NCI-H146 (cell line): ENCODE data around the gene ASB18.

Experiments used
- DNase-seq: peaks from one replicate; lab custom pipeline; 2025; lab: John Stamatoyannopoulos, UW

ASB18 gene

DNA sequence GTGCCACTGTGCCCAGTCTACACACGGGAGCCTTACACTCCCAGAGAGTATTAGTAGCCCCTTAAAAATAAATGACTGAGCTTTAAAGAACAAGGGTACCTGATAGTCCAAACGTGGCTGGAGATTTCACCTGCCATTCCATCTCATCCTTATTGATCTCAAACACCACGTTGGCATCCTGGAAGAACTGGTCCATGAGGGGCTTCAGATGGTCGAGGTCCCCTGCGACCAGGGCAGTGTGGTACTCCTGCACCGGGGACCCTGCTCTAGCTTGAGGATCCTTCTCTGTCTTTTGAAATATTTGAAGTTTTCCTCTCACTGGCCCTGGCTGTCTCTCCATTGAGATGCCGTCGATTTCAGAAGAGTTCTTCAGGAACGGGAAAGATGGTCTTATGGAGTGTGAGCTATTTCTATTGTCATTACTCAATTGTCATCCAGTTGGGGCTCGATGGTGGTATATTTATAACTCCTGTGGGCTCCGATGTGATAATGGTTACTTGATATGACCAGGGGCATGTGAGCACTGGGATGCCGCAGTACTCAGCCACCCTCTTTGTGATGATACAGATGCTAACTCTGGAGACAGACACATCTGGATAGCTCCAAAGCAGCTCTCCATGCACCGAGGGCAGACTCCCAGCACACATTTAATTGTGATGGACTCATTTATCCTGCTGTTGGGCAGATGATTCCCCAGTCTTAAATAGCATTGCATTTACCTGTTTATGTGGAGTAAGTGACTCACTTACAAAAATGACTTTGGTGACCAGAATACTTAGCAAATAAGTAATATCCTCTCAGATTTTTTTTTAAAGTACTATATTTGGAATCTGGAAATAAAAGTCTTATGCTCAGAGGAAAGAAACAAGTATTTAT, 22.8 kb downstream of the ASB18 start:
- DNase-seq = no peak

DNA sequence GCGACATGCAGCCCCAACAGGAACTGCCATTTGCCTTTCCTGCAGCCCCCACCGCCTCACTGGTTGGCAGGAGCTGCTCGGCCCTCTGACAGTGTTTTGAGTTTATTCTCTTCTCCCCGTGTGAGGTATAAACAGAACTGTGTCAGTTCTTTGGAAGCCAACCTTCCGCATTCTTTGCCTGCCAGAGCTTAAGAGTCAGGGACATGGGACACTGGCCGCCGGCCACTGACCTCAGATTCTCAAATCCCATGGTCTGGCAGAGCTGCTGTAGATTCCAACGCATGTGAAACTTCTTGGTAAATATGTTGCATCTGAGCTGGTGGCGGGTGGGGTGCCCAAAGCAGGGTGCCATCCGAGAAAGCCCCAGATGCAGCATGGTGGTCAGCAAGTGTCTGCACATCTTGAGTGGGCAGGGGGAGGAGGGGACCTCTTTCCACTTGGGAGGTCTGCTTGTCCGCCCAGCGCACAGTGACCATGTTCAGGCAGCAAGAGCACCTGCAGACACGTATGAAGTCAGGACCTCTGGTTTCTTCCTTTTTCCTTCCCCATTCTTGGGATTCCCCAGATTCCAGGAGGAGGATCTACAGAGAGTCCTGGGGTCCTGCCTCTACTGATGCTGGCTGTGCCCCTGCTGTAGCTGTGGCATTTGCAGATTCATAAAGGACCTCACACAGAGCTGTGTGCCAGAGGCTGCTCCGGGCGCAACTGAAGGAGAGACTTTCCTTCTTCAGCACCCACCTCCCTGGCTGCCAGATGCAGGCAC, 23.8 kb downstream of the ASB18 start:
- DNase-seq = no peak

DNA sequence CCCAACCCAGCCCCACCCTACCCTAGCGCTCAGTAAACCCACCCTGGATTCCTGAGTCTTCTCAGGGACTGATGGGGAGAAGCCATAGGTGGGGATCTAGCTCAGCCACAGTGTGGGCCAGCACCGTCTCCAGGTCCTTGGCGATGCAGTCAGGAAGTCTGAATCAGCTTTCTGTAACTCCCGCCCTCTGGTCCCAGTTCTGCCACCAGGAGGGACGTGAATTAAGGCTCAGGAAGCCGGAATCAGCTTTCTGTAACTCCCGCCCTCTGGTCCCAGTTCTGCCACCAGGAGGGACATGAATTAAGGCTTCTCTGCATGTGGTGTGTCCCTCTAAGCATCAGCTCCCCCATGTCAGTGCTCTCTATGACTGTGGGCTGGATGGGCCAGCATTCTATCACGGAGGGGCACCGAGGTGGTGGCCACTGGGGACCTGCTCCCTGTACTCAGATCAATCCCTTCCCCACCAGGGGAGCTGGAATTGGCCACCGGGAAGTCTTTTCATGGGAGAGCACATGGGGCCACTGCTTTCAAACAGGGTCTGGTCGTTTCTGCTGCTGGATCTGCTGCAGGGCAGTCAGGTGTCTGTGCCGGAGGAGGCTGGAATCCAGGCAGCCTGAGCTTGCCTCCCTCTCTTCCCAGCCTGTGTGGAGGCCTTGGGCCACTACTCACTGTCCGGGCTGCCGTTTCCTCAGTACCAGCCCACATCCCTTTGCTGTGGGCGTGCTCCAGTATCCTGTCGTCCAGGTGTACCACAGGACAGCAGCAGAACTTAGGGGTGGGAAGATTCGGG, 24.7 kb downstream of the ASB18 start:
- DNase-seq = no peak

DNA sequence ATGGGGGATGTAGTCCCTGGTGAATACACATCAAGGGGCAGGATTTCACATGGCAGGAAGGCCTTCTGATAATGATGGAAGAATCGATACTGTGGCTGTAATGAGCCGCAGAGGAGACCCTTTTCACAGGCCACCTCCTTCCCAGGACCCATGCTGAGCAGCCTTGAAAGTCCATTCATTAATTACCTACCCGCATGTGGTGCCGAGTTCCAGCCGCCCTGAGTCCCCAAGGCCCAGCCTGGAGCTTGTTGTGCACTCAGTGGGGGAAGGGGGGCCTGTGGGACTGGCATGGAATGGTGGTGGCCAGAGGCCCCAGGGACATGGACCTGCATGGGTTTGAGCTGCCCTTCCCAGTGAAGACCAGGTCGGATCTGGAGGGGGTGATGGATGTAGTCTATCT, 25.5 kb downstream of the ASB18 start:
- DNase-seq = no peak

DNA sequence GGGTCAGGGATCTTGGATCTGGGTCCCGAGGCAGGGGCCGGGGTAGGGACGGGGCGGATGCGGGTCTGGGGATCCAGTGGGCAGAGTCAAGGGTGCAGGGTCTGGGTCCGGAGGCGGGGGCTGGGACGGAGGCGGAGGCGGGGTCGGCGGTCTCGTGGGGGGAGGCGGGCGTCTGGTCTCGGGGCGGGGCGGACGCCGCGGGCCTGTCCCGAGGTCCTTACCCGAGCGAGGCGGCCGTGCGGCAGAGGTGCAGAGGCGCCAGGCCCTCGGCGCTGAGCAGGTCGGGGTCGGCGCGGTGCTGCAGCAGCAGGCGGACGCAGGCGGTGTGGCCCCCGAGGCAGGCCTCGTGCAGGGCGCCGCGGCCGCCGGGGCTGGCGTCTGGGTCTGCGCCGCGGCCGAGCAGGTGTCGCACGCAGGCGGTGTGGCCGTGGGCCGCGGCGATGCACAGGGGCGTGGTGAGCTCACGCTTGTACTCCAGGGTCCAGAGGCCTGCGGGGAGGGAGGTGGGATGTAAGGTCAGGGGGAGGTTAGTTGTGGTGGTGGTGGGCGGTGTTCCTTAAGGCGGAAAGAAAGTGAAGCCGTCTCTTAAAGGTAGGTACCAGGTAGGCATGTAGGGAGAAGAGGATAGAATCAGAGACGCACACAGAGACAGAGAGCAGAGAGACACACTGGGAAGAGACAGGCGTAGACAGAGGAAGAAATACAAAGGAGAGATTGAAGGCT, 26.6 kb downstream of the ASB18 start:
- DNase-seq = no peak

DNA sequence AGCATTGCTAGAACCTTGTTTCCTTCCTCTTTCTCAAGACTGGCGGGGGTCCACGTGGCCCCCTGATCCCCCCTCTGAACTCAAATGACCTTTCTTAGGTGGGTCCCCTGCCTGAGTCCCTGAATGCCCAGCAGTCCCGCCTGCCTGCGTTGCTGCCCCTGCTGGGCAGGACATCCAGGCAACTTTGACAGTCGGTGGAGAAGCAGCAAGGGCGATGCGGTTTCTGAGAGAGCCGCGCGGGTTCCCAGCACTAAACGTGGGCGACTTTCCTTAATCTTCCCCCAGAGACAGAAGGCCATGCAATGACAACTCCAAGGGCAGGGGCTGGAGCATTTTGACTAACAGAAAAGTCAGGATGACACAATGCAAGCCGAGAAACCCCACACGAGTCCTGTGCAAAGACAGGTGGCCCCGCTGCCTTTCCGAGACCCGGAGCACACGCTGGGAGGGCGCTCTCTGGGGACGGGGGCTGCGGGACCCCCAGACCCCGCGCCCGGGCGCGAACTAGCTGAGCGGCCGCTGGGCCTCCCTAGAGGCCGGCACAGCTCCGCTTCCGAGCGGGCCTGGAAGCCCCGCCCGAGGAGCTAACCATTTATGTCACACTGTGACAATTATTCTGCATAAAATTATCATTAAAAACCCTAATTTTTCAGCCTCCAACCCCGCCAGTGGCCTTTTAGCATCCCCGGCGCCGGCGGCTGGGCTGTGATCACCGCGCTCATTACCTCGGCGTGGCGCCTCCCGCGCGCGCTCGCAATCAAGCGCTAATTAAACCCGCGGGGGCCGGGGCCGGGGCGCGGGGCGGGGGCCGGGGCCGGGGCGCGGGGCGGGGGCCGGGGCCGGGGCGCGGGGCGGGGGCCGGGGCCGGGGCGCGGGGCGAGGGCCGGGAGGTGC, 27.4 kb downstream of the ASB18 start:
- DNase-seq = no peak

DNA sequence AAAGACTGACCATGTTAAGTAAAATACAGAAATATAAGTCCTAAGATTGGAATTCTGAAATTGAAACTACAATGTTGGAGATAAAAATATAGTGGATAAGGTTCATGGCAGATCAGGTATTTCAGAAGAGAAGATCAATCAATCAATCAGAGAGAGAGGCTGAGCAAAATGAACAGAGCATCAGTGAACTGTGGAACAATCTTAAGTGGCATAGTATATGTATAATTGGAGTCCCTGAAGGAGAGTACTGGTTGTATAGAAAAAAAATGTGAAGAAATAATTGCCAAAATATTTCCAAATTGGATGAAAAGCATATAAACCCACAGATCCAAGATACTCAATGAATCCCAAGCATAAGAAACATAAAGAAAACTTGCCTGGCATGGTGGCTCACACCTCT, 35.0 kb downstream of the ASB18 start:
- DNase-seq = no peak

DNA sequence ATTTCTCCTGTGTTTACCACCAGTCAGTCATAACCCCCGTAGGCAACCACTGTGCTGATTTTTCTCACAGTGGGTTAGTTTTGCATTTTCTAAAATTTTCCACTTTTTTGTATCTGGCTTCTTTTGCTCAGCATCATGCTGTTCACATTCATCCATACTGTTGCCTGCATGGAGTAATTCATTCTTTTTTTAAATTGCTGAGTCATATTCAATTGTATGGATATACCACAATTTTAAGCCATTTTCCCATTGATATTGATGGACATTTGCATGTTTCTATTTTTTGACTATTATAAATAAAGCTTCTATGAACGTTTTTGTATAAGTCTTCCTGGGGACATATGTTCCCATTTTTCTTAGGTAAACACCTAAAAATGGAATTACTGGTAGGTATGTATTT, 40.5 kb downstream of the ASB18 start:
- DNase-seq = no peak

DNA sequence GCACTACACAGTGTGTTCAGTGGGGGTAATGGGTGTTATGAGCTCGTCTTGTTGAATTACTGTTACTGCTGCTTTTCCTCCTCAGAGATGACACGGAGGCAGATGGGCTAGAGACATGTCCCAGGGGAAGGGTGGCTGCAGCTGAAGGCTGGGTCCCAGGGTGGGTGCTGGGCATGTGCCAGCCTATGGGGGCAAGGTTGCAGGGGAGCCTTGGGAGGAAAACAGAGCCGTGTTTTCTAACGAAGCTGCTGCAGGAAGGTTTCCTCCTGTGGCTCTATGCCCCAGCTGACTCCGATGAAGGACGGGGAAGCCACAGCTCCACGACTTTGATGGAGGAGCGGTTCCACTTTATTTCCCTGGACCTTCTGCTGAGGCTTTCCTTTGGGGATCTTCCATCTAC, 42.4 kb downstream of the ASB18 start:
- DNase-seq = no peak

DNA sequence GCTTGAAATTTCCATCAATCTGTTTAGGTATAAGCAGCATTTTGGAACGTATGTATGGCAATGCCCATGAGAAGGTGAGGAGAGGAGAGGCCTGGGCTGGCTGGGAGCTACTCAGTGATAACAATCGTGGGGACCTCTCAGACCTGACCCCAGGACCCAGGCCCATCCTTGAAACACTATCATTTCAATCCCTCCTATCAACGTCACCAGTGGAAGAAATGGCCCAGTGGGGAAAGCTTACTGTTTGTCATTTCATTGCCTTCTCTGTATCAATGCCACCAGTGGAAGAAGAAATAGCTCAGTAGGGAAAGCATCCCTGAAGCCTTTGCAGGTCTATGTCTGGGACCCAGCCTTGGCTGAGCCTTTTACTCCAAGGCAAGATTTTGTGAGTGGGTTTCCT, 44.8 kb downstream of the ASB18 start:
- no peak for DNase-seq

DNA sequence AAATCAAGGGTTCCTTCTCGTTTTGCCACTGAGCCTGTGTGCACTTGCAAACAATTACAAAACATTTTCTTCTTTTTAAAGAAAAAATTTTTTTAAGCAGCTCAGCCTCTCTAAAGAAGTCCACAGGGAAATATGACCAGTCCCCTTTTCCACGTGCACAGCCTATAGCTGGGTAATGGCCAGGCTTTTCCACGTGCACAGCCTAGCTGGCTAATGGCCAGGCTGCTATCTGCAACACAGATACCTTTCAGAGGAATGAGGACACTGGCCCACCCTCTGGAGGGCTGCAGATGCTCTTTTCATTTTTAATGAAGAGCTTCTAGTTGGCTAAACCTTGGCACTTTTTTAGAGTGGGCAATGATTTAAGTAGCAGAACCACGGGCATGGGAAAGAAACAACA, 46.3 kb downstream of the ASB18 start:
- no peak for DNase-seq

DNA sequence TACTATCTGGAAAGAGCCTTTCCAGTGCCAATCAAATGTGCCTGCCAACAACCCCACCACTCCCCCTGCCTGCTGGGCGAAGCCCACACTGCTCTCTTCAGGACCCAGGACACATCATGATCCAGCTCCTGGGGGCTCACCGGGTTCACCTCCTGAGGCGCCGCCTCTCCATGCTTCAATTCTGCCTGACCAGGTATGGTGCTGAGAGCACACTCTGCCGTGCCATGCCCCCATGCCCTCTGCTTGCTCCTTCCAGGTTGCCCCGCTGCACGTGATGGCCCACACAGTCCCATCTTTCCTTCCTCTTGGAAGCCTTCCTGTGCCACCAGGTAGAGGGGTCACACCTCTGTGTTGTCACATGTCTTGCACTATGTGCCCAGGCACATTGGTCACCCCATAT, 47.5 kb downstream of the ASB18 start:
- no peak for DNase-seq

DNA sequence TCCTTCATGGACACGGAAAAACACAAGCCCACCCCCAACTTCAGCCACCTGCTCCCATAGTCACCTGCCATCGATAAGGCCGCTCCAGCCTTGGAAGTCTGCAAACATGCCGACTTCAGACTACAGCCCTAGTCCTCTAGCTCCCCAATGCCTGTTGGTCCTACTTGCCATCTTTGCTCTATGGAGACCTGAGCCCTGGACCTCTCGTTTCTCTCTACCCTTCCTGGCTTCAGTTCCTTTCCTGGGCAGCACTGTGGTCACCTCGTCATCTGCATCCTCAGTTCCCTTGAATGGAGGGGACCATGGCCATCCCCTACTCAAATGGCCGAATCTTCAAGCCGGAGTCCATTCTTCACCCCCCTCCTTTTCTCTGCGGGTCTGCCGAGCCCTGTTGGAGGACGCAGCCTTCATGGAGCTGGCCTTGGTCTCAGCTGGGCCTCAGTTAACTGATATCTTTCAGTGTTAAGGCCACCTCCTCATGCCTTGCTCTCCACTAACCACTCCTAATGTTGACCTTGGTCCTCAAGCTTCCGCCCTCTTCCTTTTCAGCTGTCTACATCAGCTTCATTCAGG, 48.4 kb downstream of the ASB18 start:
- DNase-seq = no peak

DNA sequence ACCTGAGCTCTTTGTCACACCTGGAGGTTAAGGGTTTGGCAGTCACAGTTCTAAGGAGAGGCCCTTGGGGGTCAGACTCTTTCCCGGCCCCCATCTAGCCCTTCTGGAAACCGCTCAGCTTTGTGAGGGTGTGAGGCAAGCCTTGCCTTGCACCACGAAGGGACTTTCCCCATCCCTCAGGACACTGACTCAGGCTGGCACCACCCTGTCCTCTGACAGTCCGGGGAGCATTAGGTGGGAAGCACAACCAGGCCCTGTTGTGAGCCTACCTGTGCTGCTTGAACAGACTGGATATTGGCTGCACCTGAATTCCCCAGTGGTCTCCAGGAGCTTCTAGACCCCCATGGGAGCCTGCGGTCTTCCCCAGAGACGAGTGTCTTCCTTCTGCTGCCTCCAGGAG, 49.0 kb downstream of the ASB18 start:
- DNase-seq = no peak

DNA sequence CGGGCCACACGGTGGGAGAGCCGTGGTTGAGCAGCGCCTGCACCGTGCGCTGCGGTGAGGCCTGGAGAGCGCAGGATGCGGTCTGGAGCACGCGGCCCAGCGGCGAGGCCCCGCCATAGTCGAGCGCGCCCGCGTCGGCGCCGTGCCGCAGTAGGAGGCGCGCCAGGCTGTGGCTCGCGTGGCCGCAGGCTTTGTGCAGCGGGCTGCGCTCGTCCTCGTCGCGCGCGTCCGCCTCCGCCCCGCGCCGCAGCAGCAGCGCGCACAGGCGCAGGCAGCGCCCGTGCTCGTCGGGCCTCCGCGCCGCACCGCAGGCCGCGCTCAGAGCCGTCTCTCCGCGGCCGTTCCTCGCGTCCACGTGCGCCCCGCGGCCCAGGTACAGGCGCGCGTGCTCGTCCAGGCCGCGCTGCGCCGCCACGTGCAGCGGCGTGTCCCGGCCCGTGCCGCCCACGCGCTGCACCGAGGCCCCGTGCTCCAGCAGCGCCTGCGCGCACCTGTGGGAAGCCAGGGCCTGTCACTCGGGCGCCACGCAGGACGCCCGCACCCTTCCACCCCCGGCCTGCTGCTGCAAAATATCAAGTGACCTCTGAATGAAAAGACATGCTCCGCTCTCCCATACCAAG, 49.7 kb downstream of the ASB18 start:
- no peak for DNase-seq

DNA sequence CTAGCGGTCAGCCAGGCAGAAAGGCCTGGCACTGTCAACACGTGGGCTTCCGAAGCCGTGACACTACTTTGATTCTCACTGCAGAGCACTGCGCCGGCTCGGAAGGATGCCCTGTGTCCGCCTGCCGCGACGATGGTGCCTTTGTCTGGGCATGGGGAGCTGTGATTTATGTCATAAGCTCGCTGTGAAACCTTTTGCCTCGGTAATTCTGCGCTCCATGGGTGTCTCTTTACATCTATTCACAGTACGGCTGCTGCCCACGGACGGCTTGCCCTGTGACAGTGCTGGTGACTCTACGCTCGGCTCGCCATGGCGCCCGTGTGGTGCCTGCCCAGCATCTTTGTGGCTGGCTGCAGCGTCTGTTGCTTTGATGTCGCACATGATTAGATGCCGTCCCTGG, 52.9 kb downstream of the ASB18 start:
- no peak for DNase-seq

DNA sequence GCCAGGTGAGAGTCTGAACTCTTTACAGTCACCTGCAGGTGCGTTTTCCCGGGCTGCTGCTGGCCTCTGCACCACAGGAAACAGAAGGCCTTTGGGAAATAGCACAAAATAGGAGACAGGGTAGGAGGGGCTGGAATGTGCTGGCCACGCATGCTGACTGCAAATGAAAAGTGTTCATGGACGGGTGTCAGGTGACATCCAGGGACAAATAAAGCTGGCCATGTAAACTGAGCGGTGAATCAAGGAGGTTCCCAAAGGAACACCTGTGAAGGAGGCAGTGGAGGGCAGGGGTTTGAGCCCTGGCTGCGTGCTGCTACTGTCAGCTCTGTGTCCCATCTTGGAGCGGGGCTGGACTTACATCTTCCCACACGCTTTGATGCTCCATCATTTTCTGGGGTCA, 53.7 kb downstream of the ASB18 start:
- no peak for DNase-seq

DNA sequence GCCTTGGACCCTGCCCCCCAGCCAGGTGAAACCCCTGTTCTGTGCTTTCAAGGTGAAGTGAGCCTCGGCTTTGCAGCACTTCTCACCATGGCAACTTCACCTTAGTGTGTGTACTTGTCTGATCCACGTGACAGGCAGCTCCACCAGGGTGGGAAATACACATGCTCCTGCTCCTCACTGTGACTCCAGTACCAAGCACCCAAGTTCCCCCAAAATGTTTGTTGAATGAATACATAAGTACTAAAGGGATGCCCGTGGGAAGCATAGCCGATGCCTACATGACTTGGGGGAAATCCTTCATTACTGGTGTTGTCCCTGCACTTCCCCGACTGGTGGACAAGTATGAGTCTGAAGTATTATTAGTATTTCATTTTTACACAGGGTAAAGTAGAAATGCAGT, 54.2 kb downstream of the ASB18 start:
- no peak for DNase-seq

DNA sequence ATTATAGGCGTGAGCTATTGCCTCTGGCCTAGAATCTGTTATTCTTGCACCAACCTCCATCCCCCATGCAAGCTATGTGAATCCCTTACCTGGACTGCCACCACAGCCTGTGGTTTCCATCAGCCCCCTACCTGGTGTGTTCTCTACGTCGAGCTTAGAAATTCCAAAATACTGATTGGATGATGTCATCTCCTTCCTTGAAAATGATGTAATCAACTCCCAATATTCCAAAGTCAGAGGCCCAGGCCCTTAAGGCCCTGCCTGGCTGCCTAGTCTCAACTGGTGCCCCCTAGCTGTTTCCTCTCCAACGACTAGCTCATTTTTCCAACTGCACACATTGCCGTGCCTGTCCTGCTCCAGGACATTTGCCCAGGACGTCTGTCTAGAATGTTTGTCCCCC, 54.7 kb downstream of the ASB18 start:
- DNase-seq = no peak
